ENCODE measurements around the gene MRPL23. TPM values are rescaled to one million over a fixed set of nuclear protein-coding genes. Genes with fewer than 3 reads are reported as not detected.

MRPL23 gene
- total and polyA plus RNA-seq, 2 of the 13 experiments (the other 11 are each of a cell fraction or from before 2014, with no cell fraction given): 67.8 to 123 TPM

- no peak for TF ChIP-seq ZBTB40 (IDR thresholded peaks at IDR 0.05)
- no peak for TF ChIP-seq ZBTB40 (CRISPR knock-in tag; IDR thresholded peaks at IDR 0.05)
Observed at GRCh38 chr11:1935156-1936071, 11.7 kb upstream of the MRPL23 start (continued).

All from HepG2 (cell line).